ENCODE data around the gene TCTA. TPM values are rescaled to one million over a fixed set of nuclear protein-coding genes. Genes with fewer than 3 reads are reported as not detected.
A peak's percentile ranks its signal among the peaks of the same experiment; 100 is the strongest.

Gene TCTA
- total and polyA plus RNA-seq, 11 donors: 13.1 to 25.3 (median 16.7) TPM

DNA sequence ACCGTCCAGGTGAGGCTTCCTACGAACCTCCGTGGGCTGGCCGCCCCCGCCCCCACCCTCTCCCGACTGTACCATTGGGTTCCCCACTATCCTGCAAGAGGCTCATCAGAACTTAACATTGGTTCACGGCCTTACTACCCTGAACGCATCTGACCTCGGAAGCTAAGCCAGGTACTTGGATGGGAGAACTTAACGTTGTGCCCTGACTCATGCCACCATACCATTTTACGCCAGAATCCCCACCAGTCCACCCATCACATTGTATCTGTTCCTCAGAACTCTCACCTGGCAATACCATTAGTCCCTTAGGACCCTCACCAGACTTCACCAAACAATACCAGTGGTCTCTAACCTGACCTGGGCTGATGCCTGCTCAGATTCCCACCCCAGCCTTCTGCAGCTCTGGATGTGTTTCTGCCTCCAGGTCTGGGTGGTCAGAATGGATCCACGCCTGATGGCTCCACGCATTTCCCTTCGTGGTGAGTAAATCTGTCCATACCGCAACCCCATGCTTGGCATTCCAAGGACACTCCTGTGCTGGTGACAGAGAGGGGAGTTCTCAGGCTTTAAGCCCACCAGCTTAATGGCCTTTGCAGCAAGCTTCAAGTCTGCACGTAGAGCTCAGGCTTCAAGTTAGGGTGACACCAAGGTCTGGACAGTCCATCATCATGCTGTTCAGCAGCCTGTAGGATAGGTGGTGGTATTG is 562 bp downstream of the TCTA start:
- H3K4me1 ChIP-seq: peaks cover 7 to 79% (median 45%) of the 10 kb centered on the region in 12 donors
- DNase-seq (no peak), ATAC-seq (peak in 1 of 4 donors; percentile 2)
- intact Hi-C loops (cut with DNase I): loop anchor here in 8 of 10 donors (1.0 to 10.0 kb wide), 8 partner anchors 14 to 248 kb away; partner anchors contain the start of genes GPX1 (in 6 of the 8), USP4 (in 4 of the 8), CCDC71 (in 1 of the 8) and NICN1 (in 1 of the 8)
- no peaks in the 10 kb centered on the region for H3K27me3 ChIP-seq
- peak overlapping the region; percentile 55 to 99 (median 82) for H3K4me3 ChIP-seq
- peaks cover 0 to 31% (median 22%) of the 10 kb centered on the region in 9 donors for H3K36me3 ChIP-seq
- peak overlapping the region; percentile 87 to 98 (median 94) for H3K27ac ChIP-seq
- 23 to 29% (median 27%) methylated on average over 13 to 16 of the region's 16 CpGs for WGBS, 4 donors
- H3K9me3 ChIP-seq: no peaks in the 10 kb centered on the region
- TF ChIP-seq, protein P1, sequence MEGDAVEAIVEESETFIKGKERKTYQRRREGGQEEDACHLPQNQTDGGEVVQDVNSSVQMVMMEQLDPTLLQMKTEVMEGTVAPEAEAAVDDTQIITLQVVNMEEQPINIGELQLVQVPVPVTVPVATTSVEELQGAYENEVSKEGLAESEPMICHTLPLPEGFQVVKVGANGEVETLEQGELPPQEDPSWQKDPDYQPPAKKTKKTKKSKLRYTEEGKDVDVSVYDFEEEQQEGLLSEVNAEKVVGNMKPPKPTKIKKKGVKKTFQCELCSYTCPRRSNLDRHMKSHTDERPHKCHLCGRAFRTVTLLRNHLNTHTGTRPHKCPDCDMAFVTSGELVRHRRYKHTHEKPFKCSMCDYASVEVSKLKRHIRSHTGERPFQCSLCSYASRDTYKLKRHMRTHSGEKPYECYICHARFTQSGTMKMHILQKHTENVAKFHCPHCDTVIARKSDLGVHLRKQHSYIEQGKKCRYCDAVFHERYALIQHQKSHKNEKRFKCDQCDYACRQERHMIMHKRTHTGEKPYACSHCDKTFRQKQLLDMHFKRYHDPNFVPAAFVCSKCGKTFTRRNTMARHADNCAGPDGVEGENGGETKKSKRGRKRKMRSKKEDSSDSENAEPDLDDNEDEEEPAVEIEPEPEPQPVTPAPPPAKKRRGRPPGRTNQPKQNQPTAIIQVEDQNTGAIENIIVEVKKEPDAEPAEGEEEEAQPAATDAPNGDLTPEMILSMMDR (IDR thresholded peaks at IDR 0.05): no peak
- TF ChIP-seq POLR2A (IDR thresholded peaks at IDR 0.05): no peak

DNA sequence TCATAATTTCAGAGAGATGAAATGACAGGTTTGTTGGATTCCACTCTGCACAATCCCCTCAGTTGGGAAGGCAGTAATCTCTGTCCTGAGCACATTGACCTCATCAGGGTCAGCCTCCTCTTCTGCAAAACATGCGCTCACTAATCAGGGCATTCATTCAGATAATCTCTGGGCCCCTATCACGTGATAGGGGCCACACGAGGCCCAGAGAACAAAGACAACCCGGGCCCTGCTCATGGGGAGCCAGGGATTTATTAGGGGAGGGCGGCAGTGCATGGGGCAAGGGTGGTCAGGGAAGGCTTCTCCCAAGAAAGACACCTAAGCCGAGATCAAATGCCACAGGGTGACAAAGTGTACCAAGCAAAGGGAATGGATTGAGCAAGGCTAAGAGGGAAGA is 1.1 kb downstream of the TCTA start:
- DNase-seq (no peak), ATAC-seq (no peak)
- peaks cover 7 to 75% (median 40%) of the 10 kb centered on the region in 12 donors for H3K4me1 ChIP-seq
- H3K27me3 ChIP-seq: no peaks in the 10 kb centered on the region
- no peaks in the 10 kb centered on the region for H3K9me3 ChIP-seq
- peaks cover 0 to 34% (median 22%) of the 10 kb centered on the region in 9 donors for H3K36me3 ChIP-seq
- peak overlapping the region in 10 of 12 donors; percentile 90 to 98 (median 95) for H3K27ac ChIP-seq
- 60 to 70% (median 68%) methylated on average over 6 of the region's 6 CpGs for WGBS, 4 donors
- peak overlapping the region in 10 of 12 donors; percentile 67 to 99 (median 89) for H3K4me3 ChIP-seq
- intact Hi-C loops (cut with DNase I): loop anchor here in 8 of 10 donors (2.0 to 10.0 kb wide), 7 partner anchors 13 to 249 kb away; partner anchors contain the start of genes GPX1 (in 5 of the 8), USP4 (in 4 of the 8), CCDC71 (in 1 of the 8) and NICN1 (in 1 of the 8)
- TF ChIP-seq, protein P1 (IDR thresholded peaks at IDR 0.05): no peak
- no peak for TF ChIP-seq POLR2A (IDR thresholded peaks at IDR 0.05)

DNA sequence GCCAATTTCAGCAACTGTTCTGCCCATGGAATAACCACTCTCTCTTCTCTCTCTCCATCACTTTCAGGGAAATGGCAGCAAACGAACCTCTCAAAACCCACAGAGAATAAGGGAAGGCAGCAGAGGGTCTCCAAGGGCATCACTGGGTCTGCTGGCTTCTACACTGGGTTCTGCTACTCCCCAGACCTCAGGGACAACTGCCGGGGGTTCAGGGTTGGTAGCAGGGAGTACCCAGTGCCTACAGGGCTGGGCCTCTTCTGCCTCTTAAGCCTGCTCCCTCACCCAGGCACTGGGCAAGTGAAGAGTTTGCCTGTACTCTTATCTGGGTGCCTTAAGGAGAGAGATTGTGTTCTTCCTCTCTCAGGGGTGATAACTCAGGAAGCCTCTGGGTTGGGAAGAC is 2.5 kb downstream of the TCTA start:
- no peak for DNase-seq
- TF ChIP-seq, protein P1 (IDR thresholded peaks at IDR 0.05): no peak
- TF ChIP-seq POLR2A (IDR thresholded peaks at IDR 0.05): no peak
- H3K27ac ChIP-seq: peak overlapping the region in 1 of 12 donors; percentile 85
- no peak overlapping the region for H3K4me3 ChIP-seq
- intact Hi-C loops (cut with DNase I): loop anchor here in 7 of 10 donors (5.0 to 10.0 kb wide), 4 partner anchors 50 to 250 kb away; partner anchors contain the start of genes GPX1 (in 5 of the 7), USP4 (in 3 of the 7) and CCDC71 (in 1 of the 7)
- H3K27me3 ChIP-seq: no peaks in the 10 kb centered on the region
- no peak for ATAC-seq
- peaks cover 3 to 64% (median 30%) of the 10 kb centered on the region in 12 donors for H3K4me1 ChIP-seq
- WGBS, 4 donors: 75 to 100% (median 93%) methylated on average over 1 to 2 of the region's 2 CpGs
- H3K36me3 ChIP-seq: peaks cover 0 to 40% (median 27%) of the 10 kb centered on the region in 9 donors
- H3K9me3 ChIP-seq: no peaks in the 10 kb centered on the region

Measured in heart left ventricle (tissue), 16 donors.